Fibroblast of mammary gland (primary cell): ENCODE data around the gene TGIF2.

Experiments
- DNase-seq: peaks from one replicate; pipeline ENCODE4 v3.0.0-alpha.2; 2010; ENCODE audit warnings: low read depth
- H3K4me3 ChIP-seq: 2 replicates; pipeline ENCODE4 v1.5.1; 2011; ENCODE audit warnings: low read depth, mild to moderate bottlenecking, low read length, moderate library complexity; ENCODE audit not compliant: control insufficient read depth
- CTCF ChIP-seq: conservative IDR thresholded peaks from 2 replicates; pipeline ENCODE4 v1.5.1; 2011; ENCODE audit warnings: low read depth, low read length, inconsistent platforms; ENCODE audit not compliant: control insufficient read depth, insufficient read depth

Gene TGIF2

DNA sequence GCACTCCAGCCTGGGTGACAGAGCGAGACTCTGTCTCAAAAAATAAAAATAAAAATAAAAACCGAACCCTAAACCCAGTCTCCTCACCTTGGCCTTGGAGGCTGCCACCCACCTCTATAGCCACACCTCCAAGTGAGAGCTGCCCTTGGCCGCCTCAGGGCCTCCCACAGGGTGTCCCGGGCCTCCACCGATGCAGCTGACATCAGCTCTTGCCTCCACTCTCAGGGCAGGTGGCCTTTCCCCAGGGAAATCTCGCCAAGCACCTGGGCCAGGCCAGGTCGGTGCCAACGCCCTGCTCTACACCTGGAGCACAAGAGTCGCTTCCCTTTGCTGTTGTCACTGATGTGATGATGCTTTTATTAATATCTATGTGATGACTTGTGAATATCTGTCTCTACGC, 41.0 kb upstream of the TGIF2 start:
- no peak for TF ChIP-seq CTCF

GRCh38 chr20:36532822-36533221, 40.6 kb upstream of the TGIF2 start:
- no peak overlapping the region for H3K4me3 ChIP-seq
- DNase-seq: no peak
- TF ChIP-seq CTCF: no peak

More for the DNA sequence above, 41.0 kb upstream of the TGIF2 start:
- no peak for DNase-seq
- no peak overlapping the region for H3K4me3 ChIP-seq

GRCh38 chr20:36538026-36538722, 35.2 kb upstream of the TGIF2 start:
- peak; percentile 41 for DNase-seq
- TF ChIP-seq CTCF: no peak
- H3K4me3 ChIP-seq: no peak overlapping the region

DNA sequence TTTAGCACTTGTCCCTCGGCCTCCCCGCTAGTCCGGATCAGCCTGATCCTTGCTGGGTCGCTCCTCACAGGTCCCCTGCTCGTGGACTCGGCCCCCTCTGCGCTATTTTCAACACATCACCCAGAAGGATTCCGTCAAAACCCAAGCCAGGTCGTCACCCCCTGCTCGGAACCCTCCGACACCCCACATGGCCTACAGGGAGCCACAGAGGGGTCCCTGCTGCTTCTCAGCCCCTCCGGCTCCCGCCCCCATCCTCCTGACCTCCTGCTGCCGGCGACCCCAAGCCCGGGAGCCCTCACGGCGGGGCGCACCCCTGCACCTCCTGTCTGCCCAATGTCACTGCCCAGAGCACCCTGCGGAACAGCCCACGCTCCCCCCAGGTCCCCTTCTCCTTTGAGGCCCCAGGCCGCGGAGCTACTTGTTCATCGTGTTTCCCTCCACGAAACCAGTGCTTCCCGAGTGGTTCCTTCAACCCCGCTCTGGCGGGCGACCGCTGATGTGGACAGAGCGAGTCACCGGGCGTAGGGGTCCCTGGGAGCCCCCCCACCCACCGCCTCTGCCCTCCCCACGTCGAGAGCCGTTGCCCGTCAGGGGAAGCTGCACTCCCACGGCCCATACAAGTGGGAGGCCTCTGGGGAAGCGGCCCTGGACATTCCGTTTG, 32.7 kb upstream of the TGIF2 start:
- TF ChIP-seq CTCF: no peak
- DNase-seq: no peak
- H3K4me3 ChIP-seq: peak overlapping the region; percentile 37

GRCh38 chr20:36541227-36541767, 32.1 kb upstream of the TGIF2 start, which contains the start of gene MYL9:
Gene MYL9, plus strand, starts transcription at chr20:36541519. Its CDS starts 3,366 bp downstream, at chr20:36544885.
- no peak for TF ChIP-seq CTCF
- peak within 1 kb of the TSS; percentile 75 for H3K4me3 ChIP-seq
- DNase-seq: peak; percentile 40

- TF ChIP-seq CTCF: peak; percentile 60
- DNase-seq: peak; percentile 63
- peak overlapping the region; percentile 75 for H3K4me3 ChIP-seq
These were observed 31.5 kb upstream of the TGIF2 start for GRCh38 chr20:36541768-36542488.
